H1 (cell line): Measurements from ENCODE around the gene HMCN2.

Experiments used
- BRCA1 ChIP-seq: IDR thresholded peaks from 2 replicates; pipeline ENCODE4 v1.6.1; 2012; ENCODE audit warnings: low read depth, low read length, improper control_type of control experiment
- EP300 ChIP-seq, 2 experiments: IDR thresholded peaks; 1 replicate in 1 of 2; 2 replicates in 1 of 2; pipeline ENCODE4 v1.6.1; 2011 to 2012; ENCODE audit warnings: low read depth in 2 of 2, low read length in 2 of 2, mild to moderate bottlenecking in 2 of 2, borderline replicate concordance in 1 of 2, inconsistent platforms in 1 of 2, moderate library complexity in 1 of 2
- EZH2 ChIP-seq: fragments of 200-600 bp; sonication (generic); IDR thresholded peaks from 2 replicates; pipeline ENCODE4 v1.7.1; 2012; ENCODE audit warnings: low read depth, mild to moderate bottlenecking, moderate library complexity, low read length, inconsistent platforms; ENCODE audit not compliant: severe bottlenecking
- GABPA ChIP-seq: IDR thresholded peaks from 2 replicates; pipeline ENCODE4 v1.6.1; 2011; ENCODE audit warnings: mild to moderate bottlenecking, low read length, moderate library complexity, borderline replicate concordance; ENCODE audit not compliant: insufficient read depth
- HDAC2 ChIP-seq, 2 experiments: fragments of 300-600 bp in 1 of 2; sonication (generic) in 1 of 2; IDR thresholded peaks; 2 replicates each; pipeline ENCODE4 v1.6.1; 2011 to 2012; ENCODE audit warnings: low read depth in 2 of 2, low read length in 2 of 2, mild to moderate bottlenecking in 2 of 2, moderate library complexity in 2 of 2, borderline replicate concordance in 1 of 2, inconsistent platforms in 1 of 2
- JUND ChIP-seq: IDR thresholded peaks from 2 replicates; pipeline ENCODE4 v1.6.1; 2011; ENCODE audit warnings: mild to moderate bottlenecking, improper control_type of control experiment, low read length
- POLR2A ChIP-seq, 2 experiments: IDR thresholded peaks; 1 replicate in 1 of 2; 2 replicates in 1 of 2; pipeline ENCODE4 v1.6.1; 2011; ENCODE audit warnings: low read depth in 2 of 2, low read length in 2 of 2, mild to moderate bottlenecking in 2 of 2; ENCODE audit errors: control extremely low read depth in 1 of 2
- SIN3A ChIP-seq, 2 experiments: IDR thresholded peaks in 1 of 2; conservative IDR thresholded peaks in 1 of 2; 2 replicates each; pipeline ENCODE4 v1.6.1; 2011 to 2012; ENCODE audit warnings: low read length in 2 of 2, improper control_type of control experiment in 1 of 2, low read depth in 1 of 2, mild to moderate bottlenecking in 1 of 2
- SP1 ChIP-seq: IDR thresholded peaks from 2 replicates; pipeline ENCODE4 v1.6.1; 2011; ENCODE audit warnings: low read depth, low read length
- TCF12 ChIP-seq: IDR thresholded peaks from 2 replicates; pipeline ENCODE4 v1.6.1; 2011; ENCODE audit warnings: low read depth, mild to moderate bottlenecking, low read length
- YY1 ChIP-seq: IDR thresholded peaks from 2 replicates; pipeline ENCODE4 v1.6.1; 2011; ENCODE audit warnings: low read depth, mild to moderate bottlenecking, low read length
- TF ChIP-seq, protein P1 (sequence below), 3 experiments: IDR thresholded peaks; 1 replicate in 2 of 3; 2 replicates in 1 of 3; pipeline versions ENCODE4 v1.5.1 to v1.6.1; 2011; ENCODE audit warnings: low read length in 3 of 3, mild to moderate bottlenecking in 3 of 3, inconsistent platforms in 2 of 3, low read depth in 1 of 3, moderate library complexity in 1 of 3; ENCODE audit not compliant: insufficient read depth in 1 of 3; ENCODE audit errors: control extremely low read depth in 1 of 3

DNA sequence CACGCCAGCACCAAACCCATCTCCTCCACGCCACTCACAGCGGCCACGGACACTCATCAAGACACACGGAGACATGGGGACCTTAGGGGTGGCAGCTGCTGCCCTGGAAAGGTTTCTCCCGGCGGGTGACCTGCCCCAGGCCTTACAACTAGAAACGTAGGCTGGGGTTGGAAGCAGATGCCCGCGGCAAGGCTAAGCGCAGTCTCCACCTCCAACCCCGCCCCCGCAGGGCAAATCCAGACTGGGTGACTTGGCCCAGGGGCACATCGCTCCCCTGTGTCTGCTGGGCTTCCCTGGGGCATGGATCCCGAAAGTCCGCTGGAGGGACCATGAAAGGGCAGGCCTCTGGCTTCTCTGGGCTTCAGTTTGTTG is 167.2 kb downstream of the HMCN2 start:
- TF ChIP-seq BRCA1 (no peak), TCF12 (no peak), HDAC2 (IDR thresholded peaks at IDR 0.05; ENCODE audit: borderline replicate concordance in 1 of 2, low read depth in 2 of 2, low read length in 2 of 2) (no peak), SP1 (no peak), SIN3A (conservative IDR thresholded peaks at IDR 0.05 in 1 of 2, IDR thresholded peaks at IDR 0.05 in 1 of 2; ENCODE audit: low read depth in 1 of 2, low read length in 2 of 2) (no peak), YY1 (no peak), GABPA (no peak), EZH2 (no peak), POLR2A (IDR thresholded peaks at IDR 0.05; ENCODE audit: control extremely low read depth in 1 of 2, low read depth in 2 of 2, low read length in 2 of 2) (no peak), EP300 (IDR thresholded peaks at IDR 0.05; ENCODE audit: borderline replicate concordance in 1 of 2, low read depth in 2 of 2, low read length in 2 of 2) (no peak), JUND (no peak)
- TF ChIP-seq, protein P1, sequence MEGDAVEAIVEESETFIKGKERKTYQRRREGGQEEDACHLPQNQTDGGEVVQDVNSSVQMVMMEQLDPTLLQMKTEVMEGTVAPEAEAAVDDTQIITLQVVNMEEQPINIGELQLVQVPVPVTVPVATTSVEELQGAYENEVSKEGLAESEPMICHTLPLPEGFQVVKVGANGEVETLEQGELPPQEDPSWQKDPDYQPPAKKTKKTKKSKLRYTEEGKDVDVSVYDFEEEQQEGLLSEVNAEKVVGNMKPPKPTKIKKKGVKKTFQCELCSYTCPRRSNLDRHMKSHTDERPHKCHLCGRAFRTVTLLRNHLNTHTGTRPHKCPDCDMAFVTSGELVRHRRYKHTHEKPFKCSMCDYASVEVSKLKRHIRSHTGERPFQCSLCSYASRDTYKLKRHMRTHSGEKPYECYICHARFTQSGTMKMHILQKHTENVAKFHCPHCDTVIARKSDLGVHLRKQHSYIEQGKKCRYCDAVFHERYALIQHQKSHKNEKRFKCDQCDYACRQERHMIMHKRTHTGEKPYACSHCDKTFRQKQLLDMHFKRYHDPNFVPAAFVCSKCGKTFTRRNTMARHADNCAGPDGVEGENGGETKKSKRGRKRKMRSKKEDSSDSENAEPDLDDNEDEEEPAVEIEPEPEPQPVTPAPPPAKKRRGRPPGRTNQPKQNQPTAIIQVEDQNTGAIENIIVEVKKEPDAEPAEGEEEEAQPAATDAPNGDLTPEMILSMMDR (IDR thresholded peaks at IDR 0.05; ENCODE audit: control extremely low read depth in 1 of 3, insufficient read depth in 1 of 3, low read depth in 1 of 3, low read length in 3 of 3) = no peak
